KG1 (cell line): ENCODE data around the gene LRCH4.

Experiments
- DNase-seq: peaks from one replicate; lab custom pipeline; 2025; lab: John Stamatoyannopoulos, UW

The LRCH4 gene

GRCh38 chr7:100582041-100582579 is 3.8 kb downstream of the LRCH4 start:
- no peak for DNase-seq

DNA sequence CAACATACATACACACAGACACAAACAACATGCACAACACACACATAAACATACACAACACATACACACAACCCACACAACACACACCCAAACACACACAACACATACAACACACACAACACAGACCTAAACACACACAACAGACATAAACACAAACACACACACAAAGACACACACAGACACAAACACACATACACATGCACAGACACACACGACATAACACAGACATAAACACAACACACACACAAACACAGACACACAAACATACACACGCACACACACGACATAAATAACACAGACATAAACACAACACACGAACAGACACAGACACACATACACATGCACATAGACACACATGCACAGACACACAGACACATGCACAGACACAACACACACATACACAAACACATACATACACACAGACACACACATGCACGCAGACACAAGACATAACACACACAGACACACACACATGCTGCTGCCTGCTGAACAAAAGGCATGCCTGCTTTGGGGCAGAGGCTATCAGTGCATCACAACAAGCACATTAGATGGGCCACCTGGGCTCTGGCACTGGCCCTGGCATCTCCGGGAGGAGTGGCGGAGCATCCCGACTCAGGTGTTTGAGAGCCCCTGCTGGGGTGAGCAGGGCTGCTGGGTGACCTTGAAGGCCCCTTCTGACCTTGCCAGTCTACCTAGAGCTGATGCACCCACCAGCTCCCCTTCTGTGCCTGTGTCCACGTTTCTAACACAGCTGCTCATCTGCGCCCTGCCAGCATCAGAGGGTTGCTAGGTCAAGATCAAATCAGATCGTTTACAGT is 5.3 kb downstream of the LRCH4 start:
- no peak for DNase-seq

- no peak for DNase-seq
Observed at GRCh38 chr7:100578246-100579183, 7.4 kb downstream of the LRCH4 start.

DNA sequence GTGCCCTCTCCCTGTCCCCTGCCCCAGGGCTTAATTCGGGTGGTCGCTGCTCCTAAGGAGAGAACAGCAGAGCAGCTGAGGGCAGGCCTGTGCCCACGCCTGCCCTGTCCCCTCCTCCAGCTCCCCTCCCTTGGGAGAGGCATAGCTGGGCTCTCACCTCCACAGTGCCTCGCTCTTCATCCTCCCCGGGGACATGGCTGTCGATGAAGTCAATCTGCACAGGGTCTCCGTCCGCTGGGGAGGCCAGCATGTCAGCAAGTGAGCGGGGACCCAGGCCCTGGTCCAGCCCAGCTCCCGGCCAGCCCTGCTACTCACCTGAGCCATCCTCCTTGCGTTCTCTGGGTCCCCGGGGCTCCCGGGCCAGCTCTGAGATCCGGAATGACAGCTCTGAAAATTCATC is 8.4 kb downstream of the LRCH4 start:
- no peak for DNase-seq

GRCh38 chr7:100577103-100577502 is 8.8 kb downstream of the LRCH4 start:
- no peak for DNase-seq

- no peak for DNase-seq
Observed at GRCh38 chr7:100576384-100576993, 9.4 kb downstream of the LRCH4 start.

- DNase-seq, result no peak
Observed at GRCh38 chr7:100575746-100576383, 10.1 kb downstream of the LRCH4 start.

- DNase-seq, result no peak
Observed at GRCh38 chr7:100575206-100575631, 10.7 kb downstream of the LRCH4 start.

- no peak for DNase-seq
Observed at GRCh38 chr7:100574362-100575205, 11.3 kb downstream of the LRCH4 start.

GRCh38 chr7:100573691-100574361 is 12.1 kb downstream of the LRCH4 start, which contains the start of gene SAP25:
SAP25 (minus strand) TSS chr7:100573900; CDS start chr7:100573742, 158 bp downstream.
- DNase-seq, result no peak

GRCh38 chr7:100572949-100573675 is 12.8 kb downstream of the LRCH4 start:
- DNase-seq, result no peak

- DNase-seq, result no peak
Observed at GRCh38 chr7:100572281-100572948, 13.5 kb downstream of the LRCH4 start.

GRCh38 chr7:100571829-100572116 is 14.2 kb downstream of the LRCH4 start:
- DNase-seq, result no peak

- DNase-seq, result no peak
Observed at GRCh38 chr7:100570954-100571828, 14.7 kb downstream of the LRCH4 start.

- no peak for DNase-seq
Observed at GRCh38 chr7:100568896-100569844, 16.8 kb downstream of the LRCH4 start.

DNA sequence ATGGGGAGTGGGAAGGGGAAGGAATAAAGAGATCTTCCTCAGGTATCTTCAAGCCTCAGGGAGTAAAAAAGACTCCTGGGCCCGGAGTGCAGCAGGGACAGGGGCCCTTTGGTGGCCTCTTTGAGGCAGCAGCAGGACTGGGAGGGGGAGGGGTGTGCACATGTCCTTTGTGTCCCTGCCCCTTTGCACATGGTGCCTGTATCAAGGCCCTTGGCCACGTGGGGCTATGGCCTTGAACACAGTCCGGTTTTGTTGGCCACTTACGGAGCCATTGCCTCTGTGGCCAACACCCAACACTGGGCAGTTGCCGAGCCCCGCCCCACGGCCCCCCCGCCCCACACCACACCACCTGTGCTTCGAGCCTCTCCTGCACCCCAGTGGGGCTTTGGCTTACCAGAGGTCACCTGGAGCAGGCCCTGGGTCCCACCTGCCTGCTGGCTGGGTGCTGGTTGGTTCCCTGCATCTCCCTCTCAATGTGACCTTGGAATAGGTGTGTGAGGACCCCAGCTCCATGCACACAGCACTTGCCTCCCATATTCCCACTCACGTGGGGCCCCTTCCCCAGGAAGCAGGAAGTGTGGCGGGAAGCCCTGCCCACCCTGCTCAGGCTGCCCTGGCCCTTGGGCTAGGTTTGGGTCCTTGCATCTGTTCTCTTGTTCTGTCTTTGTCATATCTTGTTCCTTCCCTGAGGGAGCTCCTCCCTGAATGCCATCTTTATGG is 17.6 kb downstream of the LRCH4 start:
- DNase-seq, result no peak
